Suprapubic skin (tissue), 4 donors: ENCODE results near the gene ZNF398. TPM values are rescaled to one million over a fixed set of nuclear protein-coding genes. Genes with fewer than 3 reads are reported as not detected.
"Not testable (repeated sequence)": the region's sequence is repeated elsewhere in the genome, so short reads cannot be mapped to it uniquely, and the experiment has no call there.

ENCODE experiments used
- DNase-seq, 2 donors: peaks; one replicate each; pipeline ENCODE4 v3.0.0-alpha.2; 2019; ENCODE audit warnings: low spot score in 2 of 2
- H3K27ac ChIP-seq: fragments of 200-600 bp; sonication (generic); one replicate; pipeline ENCODE4 v1.5.1; 2019
- H3K27me3 ChIP-seq: fragments of 200-600 bp; sonication (generic); one replicate; pipeline ENCODE4 v1.5.1; 2019
- H3K36me3 ChIP-seq: fragments of 200-600 bp; sonication (generic); one replicate; pipeline ENCODE4 v1.5.1; 2019
- H3K4me1 ChIP-seq: fragments of 200-600 bp; sonication (generic); one replicate; pipeline ENCODE4 v1.5.1; 2019
- H3K4me3 ChIP-seq: fragments of 200-600 bp; sonication (generic); one replicate; pipeline ENCODE4 v1.5.1; 2019; ENCODE audit warnings: mild to moderate bottlenecking
- H3K9me3 ChIP-seq: fragments of 200-600 bp; sonication (generic); one replicate; pipeline ENCODE4 v1.5.1; 2019
- EP300 ChIP-seq: sonication (generic); formaldehyde crosslinking; IDR thresholded peaks from one replicate; pipeline ENCODE4 v1.6.1; 2017; ENCODE audit warnings: antibody characterized with exemption
- POLR2A ChIP-seq, 2 donors: fragments of 450-650 bp; IDR thresholded peaks; one replicate each; pipeline ENCODE4 v1.6.1; 2017; ENCODE audit warnings: antibody characterized with exemption in 2 of 2, mild to moderate bottlenecking in 2 of 2, moderate library complexity in 2 of 2
- POLR2AphosphoS5 ChIP-seq, 3 donors: sonication (generic); formaldehyde crosslinking; IDR thresholded peaks; one replicate each; pipeline ENCODE4 v1.6.1; 2017; ENCODE audit warnings: antibody characterized with exemption in 3 of 3
- WGBS: methylation state at CpG from one replicate; pipeline ENCODE4 v1.1.5; 2018; 5-methylcytosine and 5-hydroxymethylcytosine counted together
- total RNA-seq, 4 donors: library from RNA; depleted of rRNA; stranded (reverse); fragments of >200 nt; gene quantifications; one replicate each; pipeline ENCODE4 v1.1.0, GENCODE V29; 2016
- TF ChIP-seq, protein P1 (sequence below), 2 donors: fragments of 200-600 bp in 1 of 2; fragments of 450-650 bp in 1 of 2; sonication (generic) in 1 of 2; IDR thresholded peaks; one replicate each; pipeline ENCODE4 v1.5.1; 2016 to 2019; ENCODE audit warnings: antibody characterized with exemption in 2 of 2, mild to moderate bottlenecking in 1 of 2, moderate library complexity in 1 of 2

ZNF398 gene
- total RNA-seq, 4 donors from 2014 or later: 25.7 to 50.4 (median 33.9) TPM

DNA sequence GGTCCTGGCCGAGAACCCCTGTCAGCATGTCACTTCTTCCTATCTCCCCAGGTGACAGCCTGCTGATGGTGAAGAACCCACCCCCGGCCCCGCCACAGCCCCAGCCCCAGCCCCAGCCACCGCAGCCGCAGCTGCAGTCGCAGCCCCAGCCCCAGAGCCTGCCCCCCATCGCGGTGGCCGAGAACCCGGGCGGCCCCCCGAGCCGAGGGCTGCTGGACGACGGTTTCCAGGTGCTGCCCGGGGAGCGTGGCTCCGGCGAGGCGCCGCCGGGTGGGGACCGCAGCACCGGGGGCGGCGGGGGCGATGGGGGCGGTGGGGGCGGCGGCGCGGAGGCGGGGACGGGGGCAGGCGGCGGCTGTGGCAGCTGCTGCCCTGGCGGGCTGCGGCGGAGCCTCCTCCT, 76.5 kb downstream of the ZNF398 start:
- H3K36me3 ChIP-seq: peaks cover 73% of the 10 kb centered on the region
- no peak for DNase-seq
- H3K4me3 ChIP-seq: no peak overlapping the region
- H3K9me3 ChIP-seq: no peaks in the 10 kb centered on the region
- H3K27me3 ChIP-seq: no peaks in the 10 kb centered on the region
- H3K4me1 ChIP-seq: no peaks in the 10 kb centered on the region
- no peak overlapping the region for H3K27ac ChIP-seq
- WGBS: no CpG with 5 or more reads among the region's 39 CpGs
- TF ChIP-seq POLR2AphosphoS5 (IDR thresholded peaks at IDR 0.05): no peak
- no peak for TF ChIP-seq EP300

DNA sequence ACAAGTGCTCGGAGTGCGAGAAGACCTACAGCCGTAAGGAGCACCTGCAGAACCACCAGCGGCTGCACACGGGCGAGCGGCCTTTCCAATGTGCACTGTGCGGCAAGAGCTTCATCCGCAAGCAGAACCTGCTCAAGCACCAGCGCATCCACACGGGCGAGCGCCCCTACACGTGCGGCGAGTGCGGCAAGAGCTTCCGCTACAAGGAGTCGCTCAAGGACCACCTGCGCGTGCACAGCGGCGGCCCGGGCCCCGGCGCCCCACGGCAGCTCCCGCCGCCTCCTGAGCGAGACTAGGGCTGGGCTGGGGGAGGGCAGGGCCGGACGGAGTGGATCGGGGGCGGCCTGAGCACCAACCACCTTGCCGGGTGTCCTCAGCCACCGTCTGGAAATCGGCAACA, 77.1 kb downstream of the ZNF398 start:
- Histone ChIP-seq H3K36me3 (peaks cover 67% of the 10 kb centered on the region), H3K4me3 (no peak overlapping the region), H3K9me3 (no peaks in the 10 kb centered on the region), H3K27me3 (no peaks in the 10 kb centered on the region), H3K4me1 (no peaks in the 10 kb centered on the region), H3K27ac (no peak overlapping the region)
- DNase-seq: no peak
- TF ChIP-seq EP300 (no peak), POLR2AphosphoS5 (IDR thresholded peaks at IDR 0.05) (no peak), POLR2A (IDR thresholded peaks at IDR 0.05) (no peak)
- TF ChIP-seq, protein P1, sequence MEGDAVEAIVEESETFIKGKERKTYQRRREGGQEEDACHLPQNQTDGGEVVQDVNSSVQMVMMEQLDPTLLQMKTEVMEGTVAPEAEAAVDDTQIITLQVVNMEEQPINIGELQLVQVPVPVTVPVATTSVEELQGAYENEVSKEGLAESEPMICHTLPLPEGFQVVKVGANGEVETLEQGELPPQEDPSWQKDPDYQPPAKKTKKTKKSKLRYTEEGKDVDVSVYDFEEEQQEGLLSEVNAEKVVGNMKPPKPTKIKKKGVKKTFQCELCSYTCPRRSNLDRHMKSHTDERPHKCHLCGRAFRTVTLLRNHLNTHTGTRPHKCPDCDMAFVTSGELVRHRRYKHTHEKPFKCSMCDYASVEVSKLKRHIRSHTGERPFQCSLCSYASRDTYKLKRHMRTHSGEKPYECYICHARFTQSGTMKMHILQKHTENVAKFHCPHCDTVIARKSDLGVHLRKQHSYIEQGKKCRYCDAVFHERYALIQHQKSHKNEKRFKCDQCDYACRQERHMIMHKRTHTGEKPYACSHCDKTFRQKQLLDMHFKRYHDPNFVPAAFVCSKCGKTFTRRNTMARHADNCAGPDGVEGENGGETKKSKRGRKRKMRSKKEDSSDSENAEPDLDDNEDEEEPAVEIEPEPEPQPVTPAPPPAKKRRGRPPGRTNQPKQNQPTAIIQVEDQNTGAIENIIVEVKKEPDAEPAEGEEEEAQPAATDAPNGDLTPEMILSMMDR (IDR thresholded peaks at IDR 0.05): no peak
- 96% methylated on average over 37 of the region's 37 CpGs for WGBS

DNA sequence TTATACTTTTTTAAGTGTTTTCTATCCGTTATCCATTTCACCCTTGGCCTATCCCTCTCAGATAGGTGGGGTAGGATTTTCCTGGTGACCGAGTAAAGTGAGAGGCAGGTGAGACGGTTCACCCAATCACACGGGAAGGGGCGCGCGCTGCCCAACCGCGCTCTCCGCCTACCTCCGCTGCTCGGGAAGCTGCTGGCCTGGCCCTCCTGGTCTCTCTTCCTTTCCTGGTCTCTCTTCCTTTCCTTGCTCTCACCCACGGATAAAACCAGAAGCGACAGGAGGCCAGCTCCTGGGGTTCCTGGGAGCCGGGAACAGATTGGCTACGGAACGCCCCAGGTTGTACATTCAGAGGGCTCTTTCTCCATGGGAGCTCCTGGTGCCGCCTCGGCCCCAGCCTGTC, 77.9 kb downstream of the ZNF398 start:
- no peak overlapping the region for H3K27ac ChIP-seq
- WGBS: 96% methylated on average over 19 of the region's 19 CpGs
- TF ChIP-seq POLR2A (IDR thresholded peaks at IDR 0.05) (no peak), EP300 (no peak), POLR2AphosphoS5 (IDR thresholded peaks at IDR 0.05) (no peak)
- TF ChIP-seq, protein P1 (IDR thresholded peaks at IDR 0.05): no peak
- no peaks in the 10 kb centered on the region for H3K4me1 ChIP-seq
- H3K36me3 ChIP-seq: peaks cover 60% of the 10 kb centered on the region
- no peaks in the 10 kb centered on the region for H3K27me3 ChIP-seq
- H3K4me3 ChIP-seq: no peak overlapping the region
- H3K9me3 ChIP-seq: no peaks in the 10 kb centered on the region
- no peak for DNase-seq

DNA sequence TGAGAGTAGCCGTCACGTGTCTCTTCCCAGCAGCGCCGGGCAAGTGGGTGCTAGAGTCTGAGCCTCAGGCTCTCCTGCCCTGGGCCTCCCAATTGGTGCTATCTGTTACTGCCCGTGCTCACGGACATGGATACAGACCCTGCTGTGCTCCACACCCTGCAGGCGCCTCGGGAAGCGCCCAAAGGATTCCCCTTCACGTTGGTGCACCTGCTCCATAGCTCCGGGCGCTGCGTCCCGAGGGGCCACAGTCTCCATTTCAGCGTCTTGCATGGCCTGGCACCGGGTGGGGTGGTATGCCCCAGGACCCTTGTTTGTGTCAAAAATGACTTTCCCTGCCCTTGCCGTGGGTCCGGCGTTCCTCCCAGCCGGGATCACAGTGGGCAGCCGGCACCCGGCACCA, 78.4 kb downstream of the ZNF398 start:
- TF ChIP-seq POLR2AphosphoS5 (IDR thresholded peaks at IDR 0.05) (no peak), EP300 (no peak), POLR2A (IDR thresholded peaks at IDR 0.05) (no peak)
- TF ChIP-seq, protein P1 (IDR thresholded peaks at IDR 0.05): no peak
- no peak for DNase-seq
- Histone ChIP-seq H3K27me3 (no peaks in the 10 kb centered on the region), H3K4me1 (no peaks in the 10 kb centered on the region), H3K27ac (no peak overlapping the region), H3K4me3 (no peak overlapping the region), H3K9me3 (no peaks in the 10 kb centered on the region), H3K36me3 (peaks cover 54% of the 10 kb centered on the region)
- WGBS: 95% methylated on average over 13 of the region's 22 CpGs

DNA sequence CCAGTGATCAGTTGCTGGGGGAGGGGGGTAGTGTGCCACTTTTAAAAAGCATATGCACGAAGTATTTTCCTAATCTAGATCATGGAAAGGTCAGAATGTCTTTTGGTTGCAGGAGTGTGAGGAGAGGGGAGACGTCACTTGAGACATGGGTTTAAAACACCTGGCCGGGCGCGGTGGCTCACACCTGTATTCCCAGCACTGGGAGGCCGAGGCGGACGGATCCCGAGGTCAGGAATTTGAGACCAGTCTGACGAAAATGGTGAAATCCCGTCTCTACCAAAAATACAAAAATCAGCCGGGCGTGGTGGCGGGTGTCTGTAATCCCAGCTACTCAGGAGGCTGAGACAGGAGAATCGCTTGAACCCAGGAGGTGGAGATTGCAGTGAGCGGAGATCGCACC, 79.1 kb downstream of the ZNF398 start:
- H3K4me3 ChIP-seq, H3K4me1 ChIP-seq, DNase-seq, H3K27me3 ChIP-seq, H3K27ac ChIP-seq, H3K9me3 ChIP-seq: not testable (repeated sequence)
- H3K36me3 ChIP-seq: peaks cover 47% of the 10 kb centered on the region
- WGBS: 92% methylated on average over 17 of the region's 17 CpGs

DNA sequence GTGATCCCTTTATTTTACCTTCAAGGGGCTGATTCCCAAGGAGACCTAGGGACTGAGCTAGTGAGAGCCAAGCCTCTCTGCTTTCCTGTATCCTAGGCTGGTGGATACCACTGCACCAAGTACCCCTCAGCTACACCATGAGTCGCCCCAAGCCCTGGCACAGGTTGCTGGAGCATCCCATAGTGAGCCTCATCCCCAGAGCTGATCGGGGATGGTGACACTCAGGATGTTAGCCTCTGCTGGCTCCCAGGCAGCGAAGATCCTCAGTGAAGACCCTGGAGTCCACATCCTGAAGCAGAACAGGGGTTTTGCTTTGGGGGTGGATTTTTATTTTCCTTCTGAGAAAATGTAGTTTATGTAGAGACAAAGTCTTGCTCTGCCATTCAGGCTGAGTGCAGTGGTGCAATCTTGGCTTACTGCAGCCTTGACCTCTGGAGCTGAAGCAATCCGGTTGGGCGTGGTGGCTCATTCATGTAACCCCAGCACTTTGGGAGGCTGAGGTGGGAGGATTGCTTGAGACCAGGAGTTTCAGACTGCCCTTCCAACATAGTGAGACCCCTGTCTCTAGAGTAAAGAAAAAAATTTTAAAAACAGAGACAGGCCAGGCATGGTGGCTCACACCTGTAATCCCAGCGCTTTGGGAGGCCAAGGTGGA, 79.7 kb downstream of the ZNF398 start:
- no peaks in the 10 kb centered on the region for H3K27me3 ChIP-seq
- H3K4me1 ChIP-seq: no peaks in the 10 kb centered on the region
- peaks cover 41% of the 10 kb centered on the region for H3K36me3 ChIP-seq
- no peak overlapping the region for H3K4me3 ChIP-seq
- H3K27ac ChIP-seq: no peak overlapping the region
- H3K9me3 ChIP-seq: no peaks in the 10 kb centered on the region
- no peak for DNase-seq
- WGBS: 90% methylated on average over 6 of the region's 6 CpGs
- TF ChIP-seq, protein P1 (IDR thresholded peaks at IDR 0.05): no peak
- TF ChIP-seq POLR2A (IDR thresholded peaks at IDR 0.05): no peak
- no peak for TF ChIP-seq POLR2AphosphoS5 (IDR thresholded peaks at IDR 0.05)
- TF ChIP-seq EP300: no peak
